HUES48 (cell line): Measurements from ENCODE around the gene MCTP1.

ENCODE experiments used
- H3K27ac ChIP-seq: one replicate; pipeline ENCODE4 v1.7.0; 2013; ENCODE audit warnings: low read depth, low read length, inconsistent platforms
- H3K27me3 ChIP-seq: 2 replicates; pipeline ENCODE4 v1.6.1; 2013; ENCODE audit warnings: mild to moderate bottlenecking, low read length; ENCODE audit not compliant: control insufficient read depth, insufficient read depth
- H3K36me3 ChIP-seq: 2 replicates; pipeline ENCODE4 v1.6.1; 2013; ENCODE audit warnings: low read length; ENCODE audit not compliant: control insufficient read depth, insufficient read depth
- H3K4me1 ChIP-seq: 2 replicates; pipeline ENCODE4 v1.6.1; 2013; ENCODE audit warnings: mild to moderate bottlenecking, low read length; ENCODE audit not compliant: control insufficient read depth, insufficient read depth
- H3K4me3 ChIP-seq: 2 replicates; pipeline ENCODE4 v1.5.1; 2013; ENCODE audit warnings: mild to moderate bottlenecking, low read depth, low read length
- H3K9ac ChIP-seq: 2 replicates; pipeline ENCODE4 v1.6.1; 2013; ENCODE audit warnings: mild to moderate bottlenecking, low read depth, low read length, moderate library complexity
- H3K9me3 ChIP-seq: 2 replicates; pipeline ENCODE4 v1.6.1; 2013; ENCODE audit warnings: low read length; ENCODE audit not compliant: control insufficient read depth, insufficient read depth

The MCTP1 gene

DNA sequence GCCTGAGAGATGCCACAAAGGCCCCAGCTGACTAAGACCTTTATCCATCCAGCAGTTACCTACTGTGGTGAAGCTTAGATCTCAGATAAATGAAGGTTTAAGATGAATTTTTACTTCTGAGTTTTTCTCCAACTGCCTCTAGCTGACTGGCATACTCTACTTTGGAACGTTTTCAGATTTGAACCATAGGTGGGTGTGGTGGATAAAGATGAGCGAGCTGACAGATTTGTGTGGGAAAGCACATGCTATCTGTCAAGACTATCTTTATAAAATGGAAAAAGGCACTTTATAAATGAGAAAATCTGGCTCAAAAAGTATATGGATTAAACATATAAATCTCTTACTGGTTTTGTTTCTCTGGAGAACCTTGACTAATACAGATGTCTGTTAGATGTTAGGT, 160.8 kb downstream of the MCTP1 start:
- Histone ChIP-seq H3K27me3 (no peaks in the 10 kb centered on the region), H3K4me3 (no peak overlapping the region), H3K4me1 (no peaks in the 10 kb centered on the region), H3K9me3 (no peaks in the 10 kb centered on the region), H3K36me3 (no peaks in the 10 kb centered on the region), H3K9ac (no peak overlapping the region), H3K27ac (no peak overlapping the region)

- Histone ChIP-seq H3K4me3 (no peak overlapping the region), H3K9me3 (no peaks in the 10 kb centered on the region), H3K4me1 (peaks cover 11% of the 10 kb centered on the region), H3K27me3 (no peaks in the 10 kb centered on the region), H3K27ac (no peak overlapping the region), H3K36me3 (no peaks in the 10 kb centered on the region), H3K9ac (no peak overlapping the region)
Measured at GRCh38 chr5:95114902-95115301, 170.0 kb downstream of the MCTP1 start.

GRCh38 chr5:95114305-95114704, 170.6 kb downstream of the MCTP1 start:
- H3K4me1 ChIP-seq, result peaks cover 11% of the 10 kb centered on the region
- H3K36me3 ChIP-seq, result no peaks in the 10 kb centered on the region
- no peak overlapping the region for H3K27ac ChIP-seq
- no peaks in the 10 kb centered on the region for H3K9me3 ChIP-seq
- H3K4me3 ChIP-seq, result no peak overlapping the region
- no peak overlapping the region for H3K9ac ChIP-seq
- H3K27me3 ChIP-seq, result no peaks in the 10 kb centered on the region

- peaks cover 11% of the 10 kb centered on the region for H3K4me1 ChIP-seq
- no peaks in the 10 kb centered on the region for H3K9me3 ChIP-seq
- no peaks in the 10 kb centered on the region for H3K36me3 ChIP-seq
- peak overlapping the region; percentile 42 for H3K27ac ChIP-seq
- H3K27me3 ChIP-seq, result no peaks in the 10 kb centered on the region
- no peak overlapping the region for H3K9ac ChIP-seq
- H3K4me3 ChIP-seq, result no peak overlapping the region
Measured at GRCh38 chr5:95113489-95113888, 171.4 kb downstream of the MCTP1 start.

DNA sequence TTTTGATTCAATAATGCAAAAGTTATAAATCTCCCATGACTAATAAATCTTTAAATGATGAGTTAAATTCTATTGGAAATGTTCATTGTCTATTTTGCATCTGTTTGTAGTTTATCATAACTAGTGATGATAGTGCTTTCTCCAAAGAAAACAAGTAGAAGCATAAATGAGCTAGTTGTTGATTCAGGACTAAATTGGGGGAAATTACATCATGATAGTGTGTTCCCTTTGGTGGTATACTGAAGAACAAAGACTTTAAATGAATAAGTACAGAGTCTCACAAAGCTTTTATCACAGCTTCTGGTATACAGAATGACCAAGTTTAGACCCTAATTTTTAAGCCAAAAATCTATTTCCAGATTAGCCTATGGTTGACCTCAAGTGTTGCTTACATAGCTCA, 173.8 kb downstream of the MCTP1 start:
- H3K36me3 ChIP-seq, result no peaks in the 10 kb centered on the region
- no peaks in the 10 kb centered on the region for H3K9me3 ChIP-seq
- no peak overlapping the region for H3K4me3 ChIP-seq
- no peaks in the 10 kb centered on the region for H3K27me3 ChIP-seq
- H3K27ac ChIP-seq, result no peak overlapping the region
- H3K4me1 ChIP-seq, result peaks cover 11% of the 10 kb centered on the region
- H3K9ac ChIP-seq, result no peak overlapping the region

GRCh38 chr5:95110118-95110517, 174.8 kb downstream of the MCTP1 start:
- H3K9me3 ChIP-seq, result no peaks in the 10 kb centered on the region
- H3K9ac ChIP-seq, result no peak overlapping the region
- H3K36me3 ChIP-seq, result no peaks in the 10 kb centered on the region
- no peaks in the 10 kb centered on the region for H3K27me3 ChIP-seq
- no peak overlapping the region for H3K27ac ChIP-seq
- H3K4me1 ChIP-seq, result peaks cover 11% of the 10 kb centered on the region
- H3K4me3 ChIP-seq, result no peak overlapping the region

DNA sequence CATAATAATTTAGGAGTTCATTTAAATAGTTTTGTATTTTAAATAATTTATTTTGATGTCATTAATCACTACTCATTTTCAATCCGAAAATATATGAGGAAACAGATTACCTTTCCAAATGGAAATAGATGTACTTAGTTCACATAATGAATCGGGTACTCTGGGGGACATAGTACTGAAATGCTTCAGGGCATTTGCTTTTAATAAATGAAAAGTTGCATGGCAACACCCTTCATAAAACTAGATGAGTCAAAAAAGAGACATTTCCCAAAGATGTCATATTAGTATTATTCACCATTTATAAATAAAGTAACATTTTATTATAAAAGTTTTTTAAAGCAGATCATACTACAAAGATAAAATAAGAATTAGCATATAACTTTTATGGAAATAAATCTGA, 177.8 kb downstream of the MCTP1 start:
- no peaks in the 10 kb centered on the region for H3K27me3 ChIP-seq
- H3K36me3 ChIP-seq, result no peaks in the 10 kb centered on the region
- no peak overlapping the region for H3K27ac ChIP-seq
- H3K9me3 ChIP-seq, result no peaks in the 10 kb centered on the region
- no peak overlapping the region for H3K9ac ChIP-seq
- no peaks in the 10 kb centered on the region for H3K4me1 ChIP-seq
- H3K4me3 ChIP-seq, result no peak overlapping the region

- Histone ChIP-seq H3K27ac (no peak overlapping the region), H3K36me3 (no peaks in the 10 kb centered on the region), H3K27me3 (no peaks in the 10 kb centered on the region), H3K4me1 (no peaks in the 10 kb centered on the region), H3K9me3 (no peaks in the 10 kb centered on the region), H3K9ac (no peak overlapping the region), H3K4me3 (no peak overlapping the region)
Measured at GRCh38 chr5:95105638-95106037, 179.3 kb downstream of the MCTP1 start.

DNA sequence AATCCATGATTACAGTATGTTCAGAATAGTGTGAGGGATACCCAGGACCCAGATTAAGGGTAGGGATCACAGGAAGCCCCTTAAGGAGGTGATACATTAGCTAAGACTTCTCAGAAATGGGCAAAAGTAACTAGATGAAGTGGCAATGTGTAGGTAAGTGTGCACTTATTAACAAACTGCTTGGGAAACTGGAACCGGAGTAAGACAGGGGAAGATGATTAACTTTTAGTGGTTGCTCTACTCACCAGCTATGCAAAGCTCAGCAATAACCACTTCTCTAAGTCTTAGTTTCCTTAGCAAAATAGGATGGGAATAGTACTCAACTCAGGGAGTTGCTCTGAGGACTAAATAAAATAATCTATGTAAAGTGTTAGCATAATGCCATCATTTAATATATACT, 182.2 kb downstream of the MCTP1 start:
- no peaks in the 10 kb centered on the region for H3K27me3 ChIP-seq
- H3K4me1 ChIP-seq, result no peaks in the 10 kb centered on the region
- H3K27ac ChIP-seq, result no peak overlapping the region
- H3K9ac ChIP-seq, result no peak overlapping the region
- H3K36me3 ChIP-seq, result no peaks in the 10 kb centered on the region
- no peaks in the 10 kb centered on the region for H3K9me3 ChIP-seq
- no peak overlapping the region for H3K4me3 ChIP-seq

DNA sequence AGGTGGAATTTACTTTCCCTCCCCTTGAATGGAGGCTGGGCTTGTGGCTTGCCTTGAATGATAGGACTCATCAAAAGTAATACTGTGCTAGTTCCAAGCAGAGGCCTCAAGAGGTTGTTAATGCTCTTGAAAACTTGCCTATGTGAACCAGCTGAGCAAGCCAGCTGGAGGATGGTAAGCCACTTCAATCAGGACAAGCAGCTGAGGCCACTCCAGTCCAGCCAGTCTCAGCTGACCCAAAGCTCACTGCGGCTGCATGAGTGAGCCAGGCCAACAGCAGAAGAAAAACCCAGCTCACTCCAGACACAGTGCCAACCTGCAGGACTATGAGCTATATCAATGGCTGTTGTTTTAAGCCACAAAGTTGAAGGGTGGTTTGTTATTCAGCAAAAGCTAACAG, 182.8 kb downstream of the MCTP1 start:
- Histone ChIP-seq H3K9ac (no peak overlapping the region), H3K27ac (no peak overlapping the region), H3K9me3 (no peaks in the 10 kb centered on the region), H3K4me3 (no peak overlapping the region), H3K27me3 (no peaks in the 10 kb centered on the region), H3K36me3 (no peaks in the 10 kb centered on the region), H3K4me1 (no peaks in the 10 kb centered on the region)

DNA sequence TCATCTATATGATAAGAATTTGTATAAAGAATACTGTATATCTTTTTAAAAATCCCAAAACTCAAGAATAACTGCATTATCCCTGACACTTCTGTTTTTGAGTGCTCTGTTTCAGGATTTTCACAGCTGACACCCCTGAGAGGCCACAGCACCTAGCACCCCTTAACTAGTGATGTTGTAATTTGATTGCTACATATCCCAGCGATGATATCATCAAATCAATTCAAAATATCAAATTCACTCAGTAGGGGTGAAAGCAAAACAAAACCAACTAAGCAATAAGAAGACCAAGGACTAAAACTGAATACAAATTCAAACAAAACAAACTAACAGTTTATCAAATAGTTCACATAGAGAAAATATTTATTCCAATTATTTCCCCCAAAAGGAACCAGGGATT, 184.3 kb downstream of the MCTP1 start:
- H3K4me1 ChIP-seq, result no peaks in the 10 kb centered on the region
- H3K36me3 ChIP-seq, result no peaks in the 10 kb centered on the region
- no peaks in the 10 kb centered on the region for H3K27me3 ChIP-seq
- H3K9ac ChIP-seq, result no peak overlapping the region
- H3K4me3 ChIP-seq, result no peak overlapping the region
- no peaks in the 10 kb centered on the region for H3K9me3 ChIP-seq
- no peak overlapping the region for H3K27ac ChIP-seq

DNA sequence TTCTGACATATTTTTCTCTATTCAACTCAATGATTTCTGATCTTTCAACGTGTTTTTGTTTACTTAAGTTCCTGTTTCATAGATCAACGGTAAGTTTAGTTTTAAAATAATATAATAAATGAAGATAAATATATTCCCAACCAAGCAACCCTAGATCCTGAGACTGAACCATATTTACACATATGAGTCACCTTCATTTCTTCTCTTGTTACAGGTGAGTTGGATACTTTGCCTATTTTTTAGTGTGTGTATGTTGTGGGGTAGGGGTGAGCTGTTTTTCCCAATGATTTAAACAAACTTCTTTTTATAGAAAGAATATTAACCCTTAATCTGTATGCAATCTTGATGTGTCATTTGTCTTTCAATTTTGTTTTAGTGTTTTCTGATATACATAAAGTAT, 186.9 kb downstream of the MCTP1 start:
- Histone ChIP-seq H3K27ac (no peak overlapping the region), H3K27me3 (no peaks in the 10 kb centered on the region), H3K4me1 (peaks cover 11% of the 10 kb centered on the region)

More for the DNA sequence above, 186.9 kb downstream of the MCTP1 start:
- Histone ChIP-seq H3K9me3 (no peaks in the 10 kb centered on the region), H3K9ac (no peak overlapping the region), H3K4me3 (no peak overlapping the region), H3K36me3 (no peaks in the 10 kb centered on the region)
